BJ (cell line): ENCODE data around the gene ZNF618. TPM values are rescaled to one million over a fixed set of nuclear protein-coding genes. Genes with fewer than 3 reads are reported as not detected.

ENCODE experiments used
- CTCF ChIA-PET: fragments of 350-600 bp; formaldehyde crosslinking; extraction: SDS; loops from one replicate; lab custom pipeline; 2021; ENCODE audit warnings: antibody characterized with exemption, inconsistent platforms; lab: Yijun Ruan, JAX
- POLR2A ChIA-PET: fragments of 300-600 bp; sonication (Branson Sonifier 250); formaldehyde crosslinking; extraction: SDS; loops from one replicate; lab custom pipeline; 2021; ENCODE audit warnings: antibody characterized with exemption; lab: Charles Lee
- DNase-seq: peaks from one replicate; pipeline ENCODE4 v3.0.0-alpha.2; 2011; ENCODE audit warnings: low read depth
- H3K27me3 ChIP-seq: 2 replicates; pipeline ENCODE4 v1.6.0; 2011; ENCODE audit warnings: low read length; ENCODE audit not compliant: control insufficient read depth, insufficient read depth
- H3K36me3 ChIP-seq: 2 replicates; pipeline ENCODE4 v1.5.1; 2011; ENCODE audit warnings: low read length; ENCODE audit not compliant: control insufficient read depth, insufficient read depth
- H3K4me3 ChIP-seq: 2 replicates; pipeline ENCODE4 v1.5.1; 2011; ENCODE audit warnings: low read depth, mild to moderate bottlenecking, control low read depth, low read length
- polyA plus RNA-seq: library from polyadenylated mRNA; depleted of rRNA; stranded (reverse); fragments of >200 nt; gene quantifications from 2 replicates; pipeline ENCODE4 v1.2.3, GENCODE V29; 2011
- TF ChIP-seq, protein P1 (sequence below): IDR thresholded peaks from 2 replicates; pipeline ENCODE4 v1.5.1; 2011; ENCODE audit warnings: low read depth, mild to moderate bottlenecking, control low read depth, inconsistent platforms, low read length, moderate library complexity; ENCODE audit not compliant: insufficient read depth

Gene ZNF618
- polyA plus RNA-seq, 1 experiment: 5.4 TPM

DNA sequence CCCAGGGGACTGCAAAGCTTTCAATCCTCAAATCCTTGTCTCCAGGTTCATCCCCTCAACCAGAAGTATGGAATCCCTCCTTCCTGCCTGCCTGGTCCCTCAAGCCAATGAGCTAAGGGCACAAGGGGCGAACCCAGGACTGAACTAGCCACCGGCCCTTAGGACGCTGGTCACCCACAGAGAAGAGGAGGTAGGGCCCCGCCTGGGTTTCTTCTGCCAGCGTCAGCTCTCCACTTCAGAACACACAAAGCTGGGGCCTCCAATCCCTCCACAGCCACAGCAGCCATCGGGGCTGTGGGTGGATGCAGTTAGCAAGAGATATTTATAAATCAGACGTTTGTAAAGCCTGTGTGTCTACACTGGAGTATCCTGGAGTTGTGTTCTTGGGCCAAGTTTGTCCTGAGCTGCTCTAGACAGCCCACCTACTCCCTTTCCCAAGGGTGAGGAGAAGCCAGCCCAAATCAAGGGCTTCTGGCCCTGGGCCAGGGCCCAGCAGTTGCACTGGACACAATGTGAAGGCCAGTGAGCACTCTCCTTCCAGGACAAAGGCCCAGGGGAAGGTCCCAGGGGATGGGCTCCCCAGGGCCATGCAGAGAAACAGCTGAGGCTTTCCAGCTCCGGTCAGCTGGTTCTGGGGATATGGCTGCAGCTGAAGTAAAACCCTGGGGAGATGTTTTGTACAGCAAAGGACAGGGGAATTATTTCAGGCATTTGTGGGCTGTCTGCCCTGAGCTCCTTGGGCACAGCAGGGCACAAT lies 183.1 kb downstream of the ZNF618 start:
- POLR2A ChIA-PET: interaction anchor here (0.6 kb wide), 1 partner anchor 267 kb away, joined by 3 read pairs; no protein-coding TSS in a partner anchor
- CTCF ChIA-PET: interaction anchor here (0.9 to 1.4 kb wide), 5 partner anchors 23 to 322 kb away, joined by 3 to 7 read pairs (median 4); partner anchors contain the start of gene ZNF618
- TF ChIP-seq, protein P1, sequence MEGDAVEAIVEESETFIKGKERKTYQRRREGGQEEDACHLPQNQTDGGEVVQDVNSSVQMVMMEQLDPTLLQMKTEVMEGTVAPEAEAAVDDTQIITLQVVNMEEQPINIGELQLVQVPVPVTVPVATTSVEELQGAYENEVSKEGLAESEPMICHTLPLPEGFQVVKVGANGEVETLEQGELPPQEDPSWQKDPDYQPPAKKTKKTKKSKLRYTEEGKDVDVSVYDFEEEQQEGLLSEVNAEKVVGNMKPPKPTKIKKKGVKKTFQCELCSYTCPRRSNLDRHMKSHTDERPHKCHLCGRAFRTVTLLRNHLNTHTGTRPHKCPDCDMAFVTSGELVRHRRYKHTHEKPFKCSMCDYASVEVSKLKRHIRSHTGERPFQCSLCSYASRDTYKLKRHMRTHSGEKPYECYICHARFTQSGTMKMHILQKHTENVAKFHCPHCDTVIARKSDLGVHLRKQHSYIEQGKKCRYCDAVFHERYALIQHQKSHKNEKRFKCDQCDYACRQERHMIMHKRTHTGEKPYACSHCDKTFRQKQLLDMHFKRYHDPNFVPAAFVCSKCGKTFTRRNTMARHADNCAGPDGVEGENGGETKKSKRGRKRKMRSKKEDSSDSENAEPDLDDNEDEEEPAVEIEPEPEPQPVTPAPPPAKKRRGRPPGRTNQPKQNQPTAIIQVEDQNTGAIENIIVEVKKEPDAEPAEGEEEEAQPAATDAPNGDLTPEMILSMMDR: no peak
- no peak overlapping the region for H3K4me3 ChIP-seq
- peaks cover 8% of the 10 kb centered on the region for H3K27me3 ChIP-seq
- H3K36me3 ChIP-seq: no peaks in the 10 kb centered on the region; the same call in 1 of the 2 replicates
- DNase-seq: no peak

DNA sequence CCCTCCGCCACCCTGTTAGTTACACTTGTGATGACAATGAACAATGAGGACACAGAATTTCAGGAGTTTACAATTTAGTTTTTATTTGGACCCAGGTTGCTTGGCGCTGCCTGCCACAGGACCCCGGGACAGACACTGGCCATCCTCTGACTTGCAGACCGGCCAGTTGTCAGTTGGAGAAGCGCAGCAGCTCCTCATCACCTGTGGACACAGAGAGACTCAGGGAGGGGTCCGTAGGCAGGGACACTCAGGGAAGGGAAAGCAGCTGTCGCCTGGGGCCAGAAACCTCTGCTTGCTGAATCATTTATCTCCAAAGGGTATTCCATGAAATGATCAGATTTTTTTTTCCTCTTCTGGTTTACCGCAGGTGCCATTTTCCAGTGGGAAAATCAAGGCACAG lies 184.0 kb downstream of the ZNF618 start:
- ChIA-PET POLR2A (interaction anchor here (0.6 kb wide), 1 partner anchor 268 kb away, joined by 3 read pairs; no protein-coding TSS in a partner anchor), CTCF (interaction anchor here (1.1 to 1.4 kb wide), 4 partner anchors 22 to 184 kb away, joined by 3 to 7 read pairs (median 4); partner anchors contain the start of gene ZNF618)
- DNase-seq: no peak
- Histone ChIP-seq H3K27me3 (peaks cover 10% of the 10 kb centered on the region), H3K4me3 (no peak overlapping the region), H3K36me3 (no peaks in the 10 kb centered on the region; the same call in 1 of the 2 replicates)
- TF ChIP-seq, protein P1: no peak

DNA sequence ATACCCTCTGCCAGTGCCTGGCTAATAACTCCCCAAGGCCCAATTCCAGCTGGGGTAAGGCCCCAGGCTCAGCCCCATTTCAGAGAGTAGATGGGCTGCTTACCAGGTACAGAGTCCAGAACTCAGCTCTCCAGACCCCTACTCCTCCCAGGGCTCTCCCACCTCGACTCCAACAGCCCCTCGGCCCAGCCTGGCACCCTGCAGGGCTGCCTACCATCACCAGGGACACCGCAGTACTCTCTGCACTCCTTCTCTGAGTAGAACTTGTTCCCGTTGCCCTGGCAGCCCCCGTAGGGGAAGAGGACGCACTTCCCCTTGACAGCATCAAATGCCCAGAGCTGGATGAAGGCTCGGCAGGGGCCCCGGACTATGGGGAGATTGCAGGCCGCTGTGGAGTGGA lies 184.6 kb downstream of the ZNF618 start:
- TF ChIP-seq, protein P1: no peak
- ChIA-PET POLR2A (no interaction called here), CTCF (interaction anchor here (1.1 to 1.2 kb wide), 2 partner anchors 24 to 47 kb away, joined by 3 read pairs; no protein-coding TSS in a partner anchor)
- H3K4me3 ChIP-seq: no peak overlapping the region
- peaks cover 12% of the 10 kb centered on the region for H3K27me3 ChIP-seq
- H3K36me3 ChIP-seq: no peaks in the 10 kb centered on the region; the same call in 1 of the 2 replicates
- no peak for DNase-seq

DNA sequence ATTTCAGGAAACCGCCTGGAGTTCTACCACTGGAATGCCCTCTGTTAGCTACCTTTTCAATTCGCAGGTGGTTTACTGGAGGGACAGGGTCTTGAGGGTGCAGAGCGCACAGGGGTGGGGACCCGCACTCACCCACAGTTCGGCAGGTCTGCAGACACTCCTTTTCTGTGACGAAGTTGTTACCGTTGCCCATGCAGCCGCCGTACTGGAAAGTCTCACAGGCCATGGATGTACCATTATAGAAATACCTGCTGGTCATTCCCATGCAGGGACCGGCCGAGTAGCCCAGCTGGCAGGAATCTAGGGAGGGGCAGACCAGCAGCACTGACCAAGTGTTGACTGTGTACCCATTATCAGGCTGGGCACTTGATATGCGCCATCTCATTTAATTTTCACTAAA lies 185.2 kb downstream of the ZNF618 start:
- no peak for DNase-seq
- TF ChIP-seq, protein P1: no peak
- Histone ChIP-seq H3K4me3 (no peak overlapping the region), H3K36me3 (no peaks in the 10 kb centered on the region; the same call in 1 of the 2 replicates), H3K27me3 (peaks cover 14% of the 10 kb centered on the region)
- ChIA-PET POLR2A (no interaction called here), CTCF (interaction anchor here (0.9 kb wide), 1 partner anchor 185 kb away, joined by 4 read pairs; no protein-coding TSS in a partner anchor)

DNA sequence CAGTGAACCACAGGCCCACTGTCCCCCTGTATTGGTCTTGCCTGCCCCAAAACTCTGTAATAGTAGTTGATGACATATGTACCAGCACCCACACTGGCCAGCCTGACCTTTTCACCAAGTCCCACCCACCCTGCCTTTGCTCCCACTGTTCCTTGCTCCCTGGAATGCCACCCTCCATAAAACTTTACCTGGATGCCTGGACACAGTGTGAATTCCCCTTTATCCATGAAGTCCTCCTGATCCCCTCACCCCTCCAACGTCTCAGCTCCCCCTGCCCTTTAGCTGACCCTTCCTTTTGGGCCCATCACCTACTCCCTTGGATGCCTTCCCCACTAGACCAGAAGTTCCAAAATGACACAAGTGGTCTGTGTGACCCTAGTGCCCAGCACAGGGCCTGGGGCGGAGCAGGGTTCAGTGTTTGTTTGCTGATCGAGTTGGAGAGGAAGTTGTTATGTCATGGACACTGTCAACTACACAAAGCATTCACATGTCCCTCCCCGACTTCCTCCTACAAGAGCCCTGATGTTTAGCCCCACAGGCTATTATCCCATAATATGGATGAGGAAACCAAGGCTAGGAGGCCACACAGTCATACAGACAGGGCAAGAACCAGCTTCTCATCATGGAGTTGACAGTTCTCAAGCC lies 185.8 kb downstream of the ZNF618 start:
- no peaks in the 10 kb centered on the region for H3K36me3 ChIP-seq
- TF ChIP-seq, protein P1: no peak
- ChIA-PET POLR2A (no interaction called here), CTCF (interaction anchor here (0.9 to 1.5 kb wide), 2 partner anchors 21 to 185 kb away, joined by 4 to 6 read pairs; no protein-coding TSS in a partner anchor)
- no peak overlapping the region for H3K4me3 ChIP-seq
- H3K27me3 ChIP-seq: peaks cover 14% of the 10 kb centered on the region
- DNase-seq: no peak
